A673 (cell line): ENCODE results near the gene NCAPD3.

Experiments used
- CTCF ChIP-seq: fragments of 300-800, 200-600 bp; sonication (generic); conservative IDR thresholded peaks from 2 replicates; pipeline ENCODE4 v1.5.1; 2017; ENCODE audit warnings: low read depth, mild to moderate bottlenecking, antibody characterized with exemption, low read length, moderate library complexity, mixed read lengths
- EZH2 ChIP-seq: fragments of 200-600 bp; sonication (generic); IDR thresholded peaks from 2 replicates; pipeline ENCODE4 v1.6.1; 2017; ENCODE audit warnings: borderline replicate concordance, low read depth, mild to moderate bottlenecking, mixed read lengths, antibody characterized with exemption, low read length; ENCODE audit not compliant: poor library complexity, severe bottlenecking

GRCh38 chr11:134257101-134257500 is 33.3 kb upstream of the NCAPD3 start:
- no peak for TF ChIP-seq CTCF
- TF ChIP-seq EZH2: no peak
